ENCODE measurements around the gene CNST. TPM values are rescaled to one million over a fixed set of nuclear protein-coding genes. Genes with fewer than 3 reads are reported as not detected.

CNST gene
- total RNA-seq, 2 experiments from 2014 or later: 22.1 to 25.3 TPM

DNA sequence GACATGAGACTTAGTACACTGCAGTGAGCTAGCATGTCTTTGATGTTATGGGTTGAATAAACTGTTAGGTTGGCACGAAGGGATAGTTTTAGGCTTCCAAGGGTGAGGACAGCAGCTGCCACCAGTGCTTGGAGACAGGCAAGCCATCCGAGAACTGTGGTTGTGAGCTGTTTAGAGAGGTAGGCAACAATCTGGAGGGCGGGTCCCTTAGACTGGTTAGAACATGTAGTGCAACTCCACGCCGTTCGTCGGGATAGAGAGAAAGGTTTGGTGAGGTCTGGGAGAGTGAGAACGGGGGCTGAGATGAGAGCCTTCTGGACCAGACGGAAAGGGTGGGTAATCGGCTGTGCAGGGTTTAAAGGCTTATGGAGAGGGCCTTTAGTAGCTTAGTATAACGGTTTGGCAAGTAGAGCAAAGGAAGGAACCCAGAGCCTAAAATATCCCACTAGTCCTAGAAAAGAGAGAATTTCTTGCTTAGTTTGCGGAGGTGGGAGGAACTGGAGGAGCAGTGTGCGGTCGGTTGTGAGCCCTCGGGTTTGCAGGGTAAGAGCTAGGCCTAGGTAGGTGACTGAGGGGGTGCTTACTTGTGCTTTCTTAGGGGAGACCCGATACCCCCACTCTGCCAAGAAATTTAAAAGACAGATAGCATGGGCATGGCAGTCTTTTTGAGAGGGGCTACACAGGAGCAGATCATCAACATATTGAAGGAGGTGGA is 72.8 kb downstream of the CNST start:
- CTCF ChIA-PET: no interaction called here

DNA sequence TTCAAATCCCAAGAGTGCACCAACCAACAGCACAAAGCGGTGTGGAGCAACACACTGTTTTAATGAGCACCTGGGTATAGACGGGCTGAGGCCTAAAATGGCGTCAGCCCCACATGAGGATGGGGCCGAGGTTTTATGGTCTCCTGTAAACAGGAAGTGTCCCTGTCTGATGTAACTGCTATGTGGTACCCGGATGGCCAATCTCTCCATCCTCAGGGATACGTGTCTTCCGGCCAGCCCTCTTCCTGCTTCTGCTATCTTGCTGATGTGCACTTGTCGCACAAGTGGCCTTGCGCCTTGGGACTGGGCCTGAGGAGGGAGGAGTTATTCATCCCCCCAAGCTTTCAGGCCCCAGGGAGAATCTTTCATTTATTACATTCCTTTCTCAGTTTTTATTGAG is 73.5 kb downstream of the CNST start:
- no peak for DNase-seq
- Mint-ChIP-seq H3K4me3 (no peak overlapping the region), H3K27ac (no peak overlapping the region), H3K27me3 (ENCODE audit: low read depth) (no peaks in the 10 kb centered on the region), H3K9me3 (peaks cover 1% of the 10 kb centered on the region), H3K4me1 (ENCODE audit: low read depth) (peaks cover 2% of the 10 kb centered on the region), H3K36me3 (ENCODE audit: low read depth) (peaks cover 14% of the 10 kb centered on the region)
- intact Hi-C loops (cut with micrococcal nuclease): no loop called here
- CTCF ChIA-PET: no interaction called here

More for the DNA sequence above, 72.8 kb downstream of the CNST start:
- H3K4me3 Mint-ChIP-seq: no peak overlapping the region
- peaks cover 11% of the 10 kb centered on the region for H3K36me3 Mint-ChIP-seq (ENCODE audit: low read depth)
- no peak overlapping the region for H3K27ac Mint-ChIP-seq
- peaks cover 2% of the 10 kb centered on the region for H3K4me1 Mint-ChIP-seq (ENCODE audit: low read depth)
- intact Hi-C loops (cut with micrococcal nuclease): no loop called here
- H3K27me3 Mint-ChIP-seq (ENCODE audit: low read depth): no peaks in the 10 kb centered on the region
- DNase-seq: no peak
- H3K9me3 Mint-ChIP-seq: peaks cover 1% of the 10 kb centered on the region

DNA sequence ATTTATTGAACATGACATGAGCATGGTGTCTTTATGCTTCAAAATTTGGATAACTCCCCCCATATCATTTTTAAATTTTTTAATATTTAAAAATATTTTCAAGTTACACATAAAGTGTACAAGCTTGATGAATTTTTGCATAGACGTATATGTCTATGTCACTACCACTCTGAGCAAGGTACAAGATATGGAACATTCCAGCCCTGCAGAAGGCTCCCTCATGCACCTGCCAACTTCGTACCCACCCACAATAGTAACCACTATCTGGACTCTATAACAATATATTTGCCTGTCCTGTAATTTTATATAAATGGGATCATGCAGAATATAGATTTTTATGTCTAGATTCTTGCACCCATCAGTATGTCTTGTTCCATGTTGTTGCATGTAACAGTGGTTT is 74.5 kb downstream of the CNST start:
- intact Hi-C loops (cut with micrococcal nuclease): no loop called here
- Mint-ChIP-seq H3K4me3 (no peak overlapping the region), H3K36me3 (ENCODE audit: low read depth) (peaks cover 17% of the 10 kb centered on the region), H3K4me1 (ENCODE audit: low read depth) (peaks cover 2% of the 10 kb centered on the region), H3K9me3 (peaks cover 1% of the 10 kb centered on the region), H3K27me3 (ENCODE audit: low read depth) (no peaks in the 10 kb centered on the region), H3K27ac (no peak overlapping the region)
- no peak for DNase-seq
- CTCF ChIA-PET: interaction anchor here (0.6 kb wide), 1 partner anchor 72 kb away, joined by 3 read pairs; no protein-coding TSS in a partner anchor

DNA sequence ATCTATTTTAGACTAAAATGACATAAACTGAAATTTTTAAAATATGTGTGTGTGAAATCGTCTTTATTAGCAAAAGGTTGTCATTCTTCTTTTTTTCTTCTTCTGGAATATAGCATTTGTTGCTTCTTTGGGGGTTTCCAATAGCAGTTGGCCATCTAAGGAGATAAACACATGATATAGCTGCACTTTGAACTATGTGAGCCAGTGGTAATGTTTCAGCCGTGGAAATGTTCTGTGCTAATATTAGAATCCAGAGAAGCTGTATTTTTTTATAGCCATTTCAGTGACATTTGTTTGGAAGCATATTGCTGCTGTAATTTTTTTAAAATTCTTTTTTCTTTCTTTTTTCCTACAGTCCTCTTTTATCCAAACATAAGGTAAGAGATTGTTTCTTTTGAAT is 75.1 kb downstream of the CNST start:
- Mint-ChIP-seq H3K36me3 (ENCODE audit: low read depth) (peaks cover 17% of the 10 kb centered on the region), H3K27ac (no peak overlapping the region), H3K4me1 (ENCODE audit: low read depth) (peaks cover 2% of the 10 kb centered on the region), H3K9me3 (peaks cover 1% of the 10 kb centered on the region), H3K27me3 (ENCODE audit: low read depth) (no peaks in the 10 kb centered on the region), H3K4me3 (no peak overlapping the region)
- no peak for DNase-seq
- CTCF ChIA-PET: no interaction called here
- intact Hi-C loops (cut with micrococcal nuclease): no loop called here

DNA sequence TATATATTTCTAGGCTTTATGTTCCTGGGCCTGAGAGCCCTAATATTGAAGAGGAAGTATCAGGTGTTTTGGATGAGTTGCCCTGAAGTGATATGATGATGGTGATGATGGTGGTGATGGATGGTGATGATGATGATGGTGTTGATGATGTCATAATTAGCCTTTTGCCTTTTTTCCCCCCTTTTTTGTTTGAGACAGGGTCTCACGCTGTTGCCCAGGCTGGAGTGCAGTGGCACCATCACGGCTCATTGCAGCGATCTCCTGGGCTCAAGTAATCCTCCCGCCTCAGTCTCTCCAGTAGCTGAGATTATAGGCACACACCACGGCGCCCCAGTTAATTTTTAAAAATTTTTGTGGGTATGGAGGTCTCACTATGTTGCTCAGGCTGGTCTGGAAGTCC is 76.5 kb downstream of the CNST start:
- DNase-seq: no peak
- no peak overlapping the region for H3K27ac Mint-ChIP-seq
- no peak overlapping the region for H3K4me3 Mint-ChIP-seq
- no peaks in the 10 kb centered on the region for H3K27me3 Mint-ChIP-seq (ENCODE audit: low read depth)
- intact Hi-C loops (cut with micrococcal nuclease): no loop called here
- CTCF ChIA-PET: no interaction called here
- H3K36me3 Mint-ChIP-seq (ENCODE audit: low read depth): peaks cover 24% of the 10 kb centered on the region
- H3K9me3 Mint-ChIP-seq: peaks cover 1% of the 10 kb centered on the region
- peaks cover 2% of the 10 kb centered on the region for H3K4me1 Mint-ChIP-seq (ENCODE audit: low read depth)

DNA sequence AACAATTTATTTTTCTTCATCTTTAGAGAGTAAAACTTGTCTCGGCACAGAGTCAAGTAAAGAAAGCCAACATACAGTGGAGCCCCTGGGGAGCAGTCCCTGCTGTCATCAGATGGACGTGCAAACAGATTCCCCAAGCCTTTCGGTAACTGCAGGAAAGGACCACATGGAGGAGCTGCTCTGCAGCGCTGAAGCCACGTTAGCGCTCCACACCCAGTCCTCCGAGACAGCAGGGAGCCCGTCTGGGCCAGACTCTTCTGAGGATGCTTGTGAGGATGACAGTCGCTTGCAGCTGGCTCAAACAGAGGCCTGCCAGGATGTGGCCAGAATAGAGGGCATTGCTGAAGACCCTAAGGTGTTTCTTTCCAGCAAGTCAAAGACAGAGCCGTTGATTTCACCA is 80.9 kb downstream of the CNST start:
- Mint-ChIP-seq H3K36me3 (ENCODE audit: low read depth) (peaks cover 31% of the 10 kb centered on the region), H3K27ac (no peak overlapping the region), H3K4me3 (no peak overlapping the region), H3K9me3 (peaks cover 1% of the 10 kb centered on the region), H3K4me1 (ENCODE audit: low read depth) (peaks cover 11% of the 10 kb centered on the region), H3K27me3 (ENCODE audit: low read depth) (no peaks in the 10 kb centered on the region)
- CTCF ChIA-PET: no interaction called here
- no peak for DNase-seq
- intact Hi-C loops (cut with micrococcal nuclease): no loop called here

DNA sequence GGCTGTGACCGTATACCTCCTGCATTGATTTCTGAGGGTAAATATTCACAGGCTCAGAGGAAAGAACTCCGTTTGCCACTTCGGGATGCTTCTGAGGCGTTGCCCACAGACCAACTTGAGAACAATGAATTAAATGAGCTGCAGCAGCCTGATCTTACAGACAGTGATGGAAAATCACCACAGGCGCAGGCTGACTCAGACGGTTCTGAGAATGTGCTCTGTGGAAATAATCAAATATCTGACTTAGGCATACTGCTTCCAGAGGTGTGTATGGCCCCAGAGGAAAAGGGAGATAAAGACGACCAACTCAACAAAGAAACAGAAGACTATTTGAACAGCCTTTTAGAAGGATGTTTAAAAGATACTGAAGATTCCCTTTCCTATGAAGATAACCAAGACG is 81.3 kb downstream of the CNST start:
- Mint-ChIP-seq H3K4me1 (ENCODE audit: low read depth) (peaks cover 11% of the 10 kb centered on the region), H3K27ac (no peak overlapping the region), H3K9me3 (peaks cover 1% of the 10 kb centered on the region)

DNA sequence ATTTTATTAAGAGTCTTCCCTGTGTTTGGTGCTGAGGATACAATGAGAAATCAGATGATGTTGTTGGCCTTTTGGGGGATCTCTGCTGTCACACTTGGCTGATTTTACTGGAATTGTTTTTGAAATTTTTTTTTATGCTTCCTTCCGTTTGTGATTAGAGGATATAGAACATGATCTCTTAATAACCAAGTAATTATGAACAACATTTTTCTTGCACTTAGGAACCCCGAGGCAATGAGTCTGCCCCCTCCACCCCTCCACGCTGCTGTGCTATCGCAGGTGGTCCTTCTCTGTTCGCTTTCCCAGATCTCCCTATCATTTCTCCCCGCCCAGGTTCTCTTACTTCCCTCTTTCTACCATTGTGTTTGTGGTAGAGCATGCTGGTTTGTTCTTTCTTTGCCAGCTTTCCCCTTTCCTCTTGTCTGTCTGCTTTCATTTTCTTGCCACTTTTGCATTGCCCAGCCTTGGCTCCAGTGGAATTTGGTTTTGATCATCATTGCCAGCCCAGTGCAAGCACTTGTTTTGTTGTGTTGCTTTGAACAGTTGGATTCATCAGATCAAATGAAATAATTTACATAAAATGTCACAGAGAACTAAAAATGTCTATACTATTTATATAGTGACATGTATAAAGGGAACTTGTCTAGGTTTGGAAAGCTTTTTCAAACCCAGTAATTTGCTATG is 84.9 kb downstream of the CNST start:
- H3K27me3 Mint-ChIP-seq (ENCODE audit: low read depth): no peaks in the 10 kb centered on the region
- no peak overlapping the region for H3K27ac Mint-ChIP-seq
- H3K9me3 Mint-ChIP-seq: no peaks in the 10 kb centered on the region
- intact Hi-C loops (cut with micrococcal nuclease): no loop called here
- CTCF ChIA-PET: no interaction called here
- H3K4me1 Mint-ChIP-seq (ENCODE audit: low read depth): peaks cover 10% of the 10 kb centered on the region
- no peak overlapping the region for H3K4me3 Mint-ChIP-seq
- DNase-seq: no peak
- H3K36me3 Mint-ChIP-seq (ENCODE audit: low read depth): peaks cover 25% of the 10 kb centered on the region

More for the DNA sequence above, 81.3 kb downstream of the CNST start:
- no peak overlapping the region for H3K4me3 Mint-ChIP-seq
- peaks cover 31% of the 10 kb centered on the region for H3K36me3 Mint-ChIP-seq (ENCODE audit: low read depth)
- H3K27me3 Mint-ChIP-seq (ENCODE audit: low read depth): no peaks in the 10 kb centered on the region
- DNase-seq: no peak
- intact Hi-C loops (cut with micrococcal nuclease): no loop called here
- CTCF ChIA-PET: no interaction called here

DNA sequence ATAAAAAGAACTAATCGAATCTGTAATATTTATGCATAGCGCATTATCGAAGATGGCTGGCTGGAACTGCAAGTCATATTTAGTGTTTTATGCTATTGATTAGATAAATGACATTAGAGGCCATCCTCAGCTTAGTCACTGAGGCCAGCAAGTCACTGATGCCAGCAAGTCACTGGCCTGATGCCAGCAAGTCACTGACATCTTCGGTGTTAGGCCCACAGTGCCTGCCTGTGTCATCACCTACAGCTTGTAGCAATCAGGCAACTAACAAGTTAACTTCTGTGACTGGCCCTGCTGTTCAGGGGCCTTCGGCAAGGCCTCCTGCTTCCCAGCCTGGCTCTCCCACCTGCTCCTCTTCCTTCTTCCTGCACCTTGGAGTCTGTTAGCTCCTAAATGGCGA is 92.3 kb downstream of the CNST start:
- no peaks in the 10 kb centered on the region for H3K9me3 Mint-ChIP-seq
- CTCF ChIA-PET: no interaction called here
- peaks cover 20% of the 10 kb centered on the region for H3K36me3 Mint-ChIP-seq (ENCODE audit: low read depth)
- DNase-seq: no peak
- no peaks in the 10 kb centered on the region for H3K27me3 Mint-ChIP-seq (ENCODE audit: low read depth)
- no peak overlapping the region for H3K27ac Mint-ChIP-seq
- H3K4me3 Mint-ChIP-seq: no peak overlapping the region
- intact Hi-C loops (cut with micrococcal nuclease): no loop called here
- H3K4me1 Mint-ChIP-seq (ENCODE audit: low read depth): peaks cover 2% of the 10 kb centered on the region

DNA sequence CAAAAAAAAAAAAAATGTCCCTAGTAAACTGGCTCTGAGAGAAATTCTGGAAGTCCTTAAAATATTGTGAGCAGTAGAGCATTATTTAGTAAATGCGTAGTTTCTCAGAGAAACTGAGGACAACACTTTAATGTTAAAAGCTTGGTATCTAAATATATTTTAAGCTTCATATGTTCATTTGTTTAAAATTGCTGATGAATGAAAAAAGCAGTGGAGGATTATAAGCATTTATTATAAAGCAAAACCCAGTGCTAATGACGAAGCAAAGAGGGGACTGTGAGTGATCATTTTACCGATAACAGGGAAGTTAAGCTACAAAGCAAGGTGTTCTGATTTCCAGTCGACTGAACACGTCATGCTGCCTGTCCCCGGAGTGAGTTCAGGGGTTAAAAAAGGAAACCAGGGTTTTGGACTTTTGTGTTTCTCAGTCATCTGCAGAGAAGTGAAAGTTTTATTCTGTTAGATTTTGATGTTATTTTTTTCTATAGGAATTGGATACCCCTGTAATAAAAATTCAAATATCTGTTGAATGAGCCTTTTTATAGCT is 93.4 kb downstream of the CNST start:
- intact Hi-C loops (cut with micrococcal nuclease): no loop called here
- Mint-ChIP-seq H3K27ac (no peak overlapping the region), H3K27me3 (ENCODE audit: low read depth) (no peaks in the 10 kb centered on the region), H3K36me3 (ENCODE audit: low read depth) (peaks cover 14% of the 10 kb centered on the region), H3K4me3 (no peak overlapping the region), H3K4me1 (ENCODE audit: low read depth) (peaks cover 2% of the 10 kb centered on the region), H3K9me3 (no peaks in the 10 kb centered on the region)
- CTCF ChIA-PET: interaction anchor here (0.7 kb wide), 1 partner anchor 483 kb away, joined by 4 read pairs; no protein-coding TSS in a partner anchor
- no peak for DNase-seq

DNA sequence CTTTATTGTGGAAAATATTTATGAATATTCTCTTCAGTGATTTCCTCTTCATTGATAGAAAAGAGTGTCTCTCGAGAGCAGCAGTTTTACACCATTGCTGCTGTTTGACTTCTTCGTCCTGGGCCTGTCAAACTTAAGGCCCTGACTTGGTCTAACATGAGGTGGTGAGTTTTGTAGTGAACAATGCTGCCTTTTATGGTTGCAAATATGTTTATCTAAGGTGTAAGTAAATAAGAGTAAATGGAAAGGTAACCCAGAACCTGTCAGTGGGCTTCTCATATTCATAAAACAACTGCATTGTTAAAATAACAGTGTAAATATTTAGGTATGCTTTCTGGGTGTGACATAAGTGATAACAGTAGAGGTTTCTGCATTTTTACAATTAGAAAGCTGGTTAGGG is 95.2 kb downstream of the CNST start:
- H3K9me3 Mint-ChIP-seq: no peaks in the 10 kb centered on the region
- DNase-seq: no peak
- H3K4me1 Mint-ChIP-seq (ENCODE audit: low read depth): no peaks in the 10 kb centered on the region
- CTCF ChIA-PET: no interaction called here
- H3K4me3 Mint-ChIP-seq: no peak overlapping the region
- no peaks in the 10 kb centered on the region for H3K27me3 Mint-ChIP-seq (ENCODE audit: low read depth)
- H3K27ac Mint-ChIP-seq: no peak overlapping the region
- intact Hi-C loops (cut with micrococcal nuclease): no loop called here
- H3K36me3 Mint-ChIP-seq (ENCODE audit: low read depth): peaks cover 19% of the 10 kb centered on the region

DNA sequence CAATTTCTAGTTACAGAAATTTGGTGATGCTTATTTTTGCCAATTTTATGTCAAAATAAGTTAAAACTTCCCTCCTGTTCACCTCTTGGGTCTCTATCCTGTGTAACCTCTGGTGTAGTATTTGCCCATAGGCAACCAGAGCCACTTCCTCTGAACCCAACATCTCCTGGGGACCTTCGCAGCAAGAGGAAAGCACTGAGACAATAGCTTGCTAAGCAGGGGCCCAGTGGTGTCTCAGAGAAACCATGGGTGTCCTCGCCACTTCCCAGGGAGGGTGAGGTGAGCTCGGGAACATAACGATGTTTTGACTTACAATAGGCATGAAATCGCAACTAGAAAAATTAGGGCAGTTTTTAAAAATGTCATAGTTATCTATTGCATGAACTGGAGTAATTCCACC is 101.5 kb downstream of the CNST start:
- no peak for DNase-seq
- CTCF ChIA-PET: no interaction called here
- H3K4me3 Mint-ChIP-seq: no peak overlapping the region
- H3K27ac Mint-ChIP-seq: no peak overlapping the region
- no peaks in the 10 kb centered on the region for H3K27me3 Mint-ChIP-seq (ENCODE audit: low read depth)
- H3K4me1 Mint-ChIP-seq (ENCODE audit: low read depth): no peaks in the 10 kb centered on the region
- intact Hi-C loops (cut with micrococcal nuclease): no loop called here
- no peaks in the 10 kb centered on the region for H3K9me3 Mint-ChIP-seq
- H3K36me3 Mint-ChIP-seq (ENCODE audit: low read depth): peaks cover 38% of the 10 kb centered on the region

DNA sequence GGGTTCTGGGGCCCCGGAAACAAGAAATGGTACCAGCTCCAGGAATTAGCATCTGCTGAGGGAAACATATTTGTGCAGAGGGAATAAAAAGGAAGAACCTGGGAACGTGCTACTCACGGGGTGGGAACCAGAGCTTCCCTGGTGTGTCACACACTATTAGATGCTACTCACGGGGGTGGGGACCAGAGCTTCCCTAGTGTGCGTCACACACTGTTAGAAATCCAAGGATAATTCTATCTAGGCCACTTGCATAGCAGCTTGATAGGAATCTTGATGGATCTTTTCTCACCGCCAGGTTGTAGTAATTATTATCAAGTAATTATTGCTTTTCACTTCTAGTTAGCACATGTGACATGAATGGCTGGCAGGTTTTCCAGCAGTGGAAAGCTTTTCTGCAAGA is 103.4 kb downstream of the CNST start:
- Mint-ChIP-seq H3K4me1 (ENCODE audit: low read depth) (no peaks in the 10 kb centered on the region), H3K4me3 (no peak overlapping the region), H3K27ac (no peak overlapping the region), H3K36me3 (ENCODE audit: low read depth) (peaks cover 47% of the 10 kb centered on the region), H3K9me3 (peaks cover 2% of the 10 kb centered on the region), H3K27me3 (ENCODE audit: low read depth) (no peaks in the 10 kb centered on the region)
- CTCF ChIA-PET: no interaction called here
- intact Hi-C loops (cut with micrococcal nuclease): no loop called here
- no peak for DNase-seq

Measured in activated naive CD4-positive, alpha-beta T cell treated with anti-CD3 and anti-CD28 coated beads for 36 hours (primary cell).